ENCODE results near the gene SPATA2. TPM values are rescaled to one million over a fixed set of nuclear protein-coding genes. Genes with fewer than 3 reads are reported as not detected.
A peak's percentile ranks its signal among the peaks of the same experiment; 100 is the strongest.
"Not testable (repeated sequence)": the region's sequence is repeated elsewhere in the genome, so short reads cannot be mapped to it uniquely, and the experiment has no call there.

The SPATA2 gene
- 1 to 10 TPM; 7.9 to 8.6 TPM for total RNA-seq

- Mint-ChIP-seq H3K9me3 (no peaks in the 10 kb centered on the region), H3K27me3 (no peaks in the 10 kb centered on the region), H3K4me3 (peak within 1 kb of the TSS; percentile 98), H3K4me1 (ENCODE audit: low read depth) (peaks cover 31% of the 10 kb centered on the region), H3K27ac (peak within 1 kb of the TSS; percentile 98), H3K36me3 (no peaks in the 10 kb centered on the region)
- intact Hi-C loops (cut with micrococcal nuclease): loop anchor here (1.0 to 2.0 kb wide), 2 partner anchors 21 to 198 kb away; partner anchors contain the start of gene UBE2V1
- CTCF ChIA-PET: interaction anchor here (0.9 to 3.5 kb wide), 7 partner anchors 12 to 379 kb away, joined by 3 to 16 read pairs (median 6); partner anchors contain the start of gene RNF114
- POLR2A ChIA-PET: interaction anchor here (1.1 to 1.8 kb wide), 3 partner anchors 20 to 29 kb away, joined by 3 to 10 read pairs (median 7); partner anchors contain the start of gene RNF114
- DNase-seq: peak; percentile 94
Measured at GRCh38 chr20:49915380-49916145, at the start of gene SPATA2. Gene SPATA2 (minus strand): TSS chr20:49915529. CDS start chr20:49908490, 7,039 bp downstream.

- H3K27ac Mint-ChIP-seq: no peak overlapping the region
- H3K9me3 Mint-ChIP-seq: no peaks in the 10 kb centered on the region
- peaks cover 13% of the 10 kb centered on the region for H3K36me3 Mint-ChIP-seq
- CTCF ChIA-PET: interaction anchor here (1.0 kb wide), 1 partner anchor 110 kb away, joined by 3 read pairs; no protein-coding TSS in a partner anchor
- peaks cover 4% of the 10 kb centered on the region for H3K4me1 Mint-ChIP-seq (ENCODE audit: low read depth)
- no peak overlapping the region for H3K4me3 Mint-ChIP-seq
- DNase-seq: no peak
- no peaks in the 10 kb centered on the region for H3K27me3 Mint-ChIP-seq
- intact Hi-C loops (cut with micrococcal nuclease): no loop called here
- POLR2A ChIA-PET: no interaction called here
Measured at GRCh38 chr20:49961413-49961812, 46.1 kb upstream of the SPATA2 start.

GRCh38 chr20:49957089-49957938 is 42.0 kb upstream of the SPATA2 start:
- CTCF ChIA-PET: interaction anchor here (0.6 to 1.6 kb wide), 3 partner anchors 9 to 22 kb away, joined by 3 to 5 read pairs (median 3); no protein-coding TSS in a partner anchor
- H3K4me3 Mint-ChIP-seq; H3K4me1 Mint-ChIP-seq (ENCODE audit: low read depth); DNase-seq; POLR2A ChIA-PET; H3K9me3 Mint-ChIP-seq; H3K27ac Mint-ChIP-seq; H3K27me3 Mint-ChIP-seq; intact Hi-C loops (cut with micrococcal nuclease): not testable (repeated sequence)
- H3K36me3 Mint-ChIP-seq: peaks cover 29% of the 10 kb centered on the region

- Mint-ChIP-seq H3K27me3 (no peaks in the 10 kb centered on the region), H3K9me3 (no peaks in the 10 kb centered on the region), H3K27ac (no peak overlapping the region), H3K36me3 (peaks cover 33% of the 10 kb centered on the region), H3K4me1 (ENCODE audit: low read depth) (peaks cover 4% of the 10 kb centered on the region), H3K4me3 (no peak overlapping the region)
- POLR2A ChIA-PET: no interaction called here
- intact Hi-C loops (cut with micrococcal nuclease): no loop called here
- CTCF ChIA-PET: interaction anchor here (0.8 kb wide), 1 partner anchor 9 kb away, joined by 3 read pairs; no protein-coding TSS in a partner anchor
- DNase-seq: no peak
Measured at GRCh38 chr20:49956689-49957088, 41.4 kb upstream of the SPATA2 start.

GRCh38 chr20:49955830-49956396 is 40.6 kb upstream of the SPATA2 start:
- H3K36me3 Mint-ChIP-seq: peaks cover 37% of the 10 kb centered on the region
- intact Hi-C loops (cut with micrococcal nuclease); H3K27ac Mint-ChIP-seq: not testable (repeated sequence)

GRCh38 chr20:49955167-49955566 is 39.8 kb upstream of the SPATA2 start:
- intact Hi-C loops (cut with micrococcal nuclease): no loop called here
- ChIA-PET CTCF (no interaction called here), POLR2A (no interaction called here)
- Mint-ChIP-seq H3K9me3 (no peaks in the 10 kb centered on the region), H3K4me1 (ENCODE audit: low read depth) (peaks cover 17% of the 10 kb centered on the region), H3K36me3 (peaks cover 42% of the 10 kb centered on the region), H3K4me3 (no peak overlapping the region), H3K27me3 (no peaks in the 10 kb centered on the region), H3K27ac (no peak overlapping the region)
- DNase-seq: no peak

More at GRCh38 chr20:49955830-49956396, 40.6 kb upstream of the SPATA2 start:
- not testable (repeated sequence) for DNase-seq; H3K9me3 Mint-ChIP-seq; H3K4me3 Mint-ChIP-seq; H3K27me3 Mint-ChIP-seq; H3K4me1 Mint-ChIP-seq (ENCODE audit: low read depth)
- POLR2A ChIA-PET: interaction anchor here (0.6 kb wide), 1 partner anchor 13 kb away, joined by 4 read pairs; no protein-coding TSS in a partner anchor
- CTCF ChIA-PET: interaction anchor here (0.8 kb wide), 1 partner anchor 116 kb away, joined by 3 read pairs; no protein-coding TSS in a partner anchor

GRCh38 chr20:49951151-49951550 is 35.8 kb upstream of the SPATA2 start:
- ChIA-PET CTCF (interaction anchor here (0.8 to 3.1 kb wide), 6 partner anchors 9 to 120 kb away, joined by 3 to 17 read pairs (median 4); partner anchors contain the start of gene RNF114), POLR2A (interaction anchor here (1.1 to 2.5 kb wide), 2 partner anchors 13 to 15 kb away, joined by 3 to 12 read pairs; partner anchors contain the start of gene RNF114)
- Mint-ChIP-seq H3K27me3 (no peaks in the 10 kb centered on the region), H3K27ac (peak overlapping the region; percentile 77), H3K36me3 (peaks cover 54% of the 10 kb centered on the region), H3K4me3 (no peak overlapping the region), H3K9me3 (no peaks in the 10 kb centered on the region), H3K4me1 (ENCODE audit: low read depth) (peaks cover 20% of the 10 kb centered on the region)
- DNase-seq: no peak
- intact Hi-C loops (cut with micrococcal nuclease): no loop called here

GRCh38 chr20:49948809-49949507 is 33.6 kb upstream of the SPATA2 start:
- H3K9me3 Mint-ChIP-seq: no peaks in the 10 kb centered on the region
- H3K27me3 Mint-ChIP-seq: no peaks in the 10 kb centered on the region
- H3K27ac Mint-ChIP-seq: no peak overlapping the region
- POLR2A ChIA-PET: interaction anchor here (2.5 kb wide), 1 partner anchor 11 kb away, joined by 12 read pairs; no protein-coding TSS in a partner anchor
- peaks cover 20% of the 10 kb centered on the region for H3K4me1 Mint-ChIP-seq (ENCODE audit: low read depth)
- CTCF ChIA-PET: interaction anchor here (1.0 kb wide), 1 partner anchor 123 kb away, joined by 3 read pairs; no protein-coding TSS in a partner anchor
- no peak overlapping the region for H3K4me3 Mint-ChIP-seq
- peaks cover 57% of the 10 kb centered on the region for H3K36me3 Mint-ChIP-seq
- intact Hi-C loops (cut with micrococcal nuclease): no loop called here
- no peak for DNase-seq

- ChIA-PET CTCF (no interaction called here), POLR2A (no interaction called here)
- Mint-ChIP-seq H3K4me1 (ENCODE audit: low read depth) (peaks cover 20% of the 10 kb centered on the region), H3K27ac (no peak overlapping the region), H3K9me3 (no peaks in the 10 kb centered on the region), H3K27me3 (no peaks in the 10 kb centered on the region), H3K4me3 (no peak overlapping the region), H3K36me3 (peaks cover 57% of the 10 kb centered on the region)
- intact Hi-C loops (cut with micrococcal nuclease): no loop called here
- DNase-seq: no peak
Measured at GRCh38 chr20:49948178-49948577, 32.8 kb upstream of the SPATA2 start.

GRCh38 chr20:49945701-49946477 is 30.6 kb upstream of the SPATA2 start:
- CTCF ChIA-PET: interaction anchor here (0.8 to 1.1 kb wide), 3 partner anchors 9 to 57 kb away, joined by 3 read pairs; partner anchors contain the start of gene RNF114
- POLR2A ChIA-PET: interaction anchor here (0.6 to 1.6 kb wide), 2 partner anchors 8 to 394 kb away, joined by 3 read pairs; no protein-coding TSS in a partner anchor
- intact Hi-C loops (cut with micrococcal nuclease): no loop called here

More at GRCh38 chr20:49945701-49946477, 30.6 kb upstream of the SPATA2 start:
- no peaks in the 10 kb centered on the region for H3K27me3 Mint-ChIP-seq
- no peaks in the 10 kb centered on the region for H3K9me3 Mint-ChIP-seq
- peaks cover 21% of the 10 kb centered on the region for H3K4me1 Mint-ChIP-seq (ENCODE audit: low read depth)
- no peak overlapping the region for H3K27ac Mint-ChIP-seq
- DNase-seq: no peak
- H3K36me3 Mint-ChIP-seq: peaks cover 49% of the 10 kb centered on the region
- H3K4me3 Mint-ChIP-seq: no peak overlapping the region
